Heart right ventricle (tissue), 16 donors: ENCODE measurements around the gene JCAD. TPM values are rescaled to one million over a fixed set of nuclear protein-coding genes. Genes with fewer than 3 reads are reported as not detected.

ENCODE experiments used
- ATAC-seq, 8 donors: fragments of 200-7000 bp; cut with Tn5 transposase; one replicate each; pipeline ENCODE4 v1.9.1; 2020; ENCODE audit warnings: mild to moderate bottlenecking in 8 of 8, moderate library complexity in 8 of 8, moderate number of reproducible peaks in 1 of 8
- DNase-seq, 2 donors: peaks; one replicate each; pipeline ENCODE4 v3.0.0-alpha.2; 2020
- H3K27ac ChIP-seq, 10 donors: fragments of 200-600 bp; sonication (generic) in 2 of 10; one replicate each; pipeline versions ENCODE4 v1.5.0 to v1.8.0; 2020 to 2022; ENCODE audit warnings: mild to moderate bottlenecking in 3 of 10
- H3K27me3 ChIP-seq, 7 donors: fragments of 200-600 bp; one replicate each; pipeline ENCODE4 v1.8.0; 2021 to 2022; ENCODE audit warnings: mild to moderate bottlenecking in 2 of 7
- H3K36me3 ChIP-seq, 9 donors: fragments of 200-600 bp; sonication (generic) in 1 of 9; one replicate each; pipeline versions ENCODE4 v1.5.0 to v1.8.0; 2020 to 2022; ENCODE audit warnings: mild to moderate bottlenecking in 2 of 9
- H3K4me1 ChIP-seq, 9 donors: fragments of 200-600 bp; sonication (generic) in 1 of 9; one replicate each; pipeline versions ENCODE4 v1.5.0 to v1.8.0; 2020 to 2022; ENCODE audit warnings: mild to moderate bottlenecking in 4 of 9
- H3K4me3 ChIP-seq, 10 donors: fragments of 200-600 bp; sonication (generic) in 2 of 10; one replicate each; pipeline versions ENCODE4 v1.5.0 to v1.8.0; 2020 to 2022; ENCODE audit warnings: mild to moderate bottlenecking in 7 of 10, moderate library complexity in 2 of 10
- H3K9me3 ChIP-seq, 11 donors: fragments of 200-600 bp in 10 of 11; sonication (generic) in 2 of 11; one replicate each; pipeline versions ENCODE4 v1.5.0 to v1.8.0; 2013 to 2022; ENCODE audit warnings: mild to moderate bottlenecking in 2 of 11, control low read depth in 1 of 11, moderate library complexity in 1 of 11
- CTCF ChIP-seq, 9 donors: fragments of 200-600 bp; sonication (generic) in 2 of 9; IDR thresholded peaks; one replicate each; pipeline versions ENCODE4 v1.5.0 to v1.8.0; 2021 to 2022; ENCODE audit warnings: antibody characterized with exemption in 9 of 9, mild to moderate bottlenecking in 5 of 9, moderate library complexity in 1 of 9
- WGBS, 2 donors: extraction: QIAGEN DNeasy Blood & Tissue Kit; methylation state at CpG; one replicate each; pipeline ENCODE4 v1.1.7; 2013; ENCODE audit warnings: inconsistent platforms in 1 of 2; 5-methylcytosine and 5-hydroxymethylcytosine counted together
- intact Hi-C, 10 donors: fragments of 100-400 bp; cut with DNase I; formaldehyde crosslinking; loops; one replicate each; pipeline versions ENCODE4 v1.11.1 to v1.14.2; 2022
- polyA plus RNA-seq, 2 donors: library from polyadenylated mRNA; stranded (reverse); fragments of 200-250 nt; gene quantifications; one replicate each; pipeline ENCODE4 v1.2.3, GENCODE V29; 2013
- total RNA-seq, 10 donors: library from RNA; stranded (reverse); fragmentation: NEBNext Ultra II Directional in 3 of 10; extraction: Animal tissue kit (Norgen Biotek cat#: 25700) in 3 of 10; gene quantifications; one replicate each; pipeline versions ENCODE4 v1.2.1 to v1.2.4, GENCODE V29; 2021 to 2023
- donor health status: Arrhythmogenic right ventricular cardiomyopathy.
- donor health status: ischemic (EF 13 %, LVEDD 7.1; RV severe dilation, severe dysfunction).
- donor health status: healthy with polysubstance abuse.
- donor health status: DM: no; HTN: yes; CAD: no.
- donor health status: DM: no; HTN: no; CAD: no.
- donor health status: ischemic (EF 25% LVEDD 6.9; RV normal size, moderate dysfunction).
- donor health status: ischemic (EF 25% LVEDD 5.7; RV mildly dilated, moderate dysfunction).
- donor health status: healthy.
- donor health status: DM: yes; HTN: yes; CAD: no.
- donor health status: Ischemic cardiomyopathy.
- donor health status: ischemic (EF 35%, LVEDD 5.7; RV mildly dilated, moderate dysfunction).
- donor health status: nonischemic (EF 11% LVEDD 7.7; RV severe dilation, severe dysfunction).
- donor health status: DM: yes; HTN: yes; CAD: no.
- donor health status: PGD.
- donor health status: ischemic (EF 29% LVEDD 5.4; RV normal size, mild dysfunction).
- donor health status: nonischemic (EF 23%, LVEDD 6.1; RV moderate dilation, normal function).

The JCAD gene
- total and polyA plus RNA-seq, 12 donors, result 7.7 to 39.8 (median 19.7) TPM

- intact Hi-C loops, result loop anchor here in 2 of 10 donors (5.0 to 10.0 kb wide), 2 partner anchors 56 to 92 kb away; no protein-coding TSS in a partner anchor
- Histone ChIP-seq H3K27me3 (peaks cover 0 to 51% (median 7%) of the 10 kb centered on the region in 7 donors), H3K4me3 (no peak overlapping the region), H3K36me3 (no peaks in the 10 kb centered on the region), H3K27ac (peak overlapping the region in 4 of 10 donors; percentile 21 to 66 (median 56)), H3K9me3 (no peaks in the 10 kb centered on the region), H3K4me1 (peaks cover 0 to 47% (median 21%) of the 10 kb centered on the region in 9 donors)
- no peak for TF ChIP-seq CTCF (IDR thresholded peaks at IDR 0.05)
- DNase-seq (no peak), ATAC-seq (peak in 3 of 8 donors; percentile 36 to 57 (median 48))
- WGBS, 2 donors, result 71 to 72% methylated on average over 3 of the region's 3 CpGs
Observed at GRCh38 chr10:30063099-30063498, 3.7 kb upstream of the JCAD start.

- intact Hi-C loops, result loop anchor here in 2 of 10 donors (5.0 to 10.0 kb wide), 2 partner anchors 55 to 92 kb away; no protein-coding TSS in a partner anchor
- peaks cover 0 to 52% (median 21%) of the 10 kb centered on the region in 9 donors for H3K4me1 ChIP-seq
- no peaks in the 10 kb centered on the region for H3K36me3 ChIP-seq
- H3K27ac ChIP-seq, result peak overlapping the region in 4 of 10 donors; percentile 21 to 59 (median 49)
- H3K9me3 ChIP-seq, result no peaks in the 10 kb centered on the region
- H3K4me3 ChIP-seq, result no peak overlapping the region
- no peak for TF ChIP-seq CTCF (IDR thresholded peaks at IDR 0.05)
- WGBS, 2 donors, result 71 to 73% methylated on average over 8 of the region's 8 CpGs
- peaks cover 0 to 56% (median 7%) of the 10 kb centered on the region in 7 donors for H3K27me3 ChIP-seq
- no peak for DNase-seq
- ATAC-seq, result no peak
Observed at GRCh38 chr10:30062582-30062981, 3.2 kb upstream of the JCAD start.

- WGBS, 2 donors, result 69 to 81% methylated on average over 1 of the region's 1 CpG
- H3K27me3 ChIP-seq, result peaks cover 0 to 61% (median 7%) of the 10 kb centered on the region in 7 donors
- intact Hi-C loops, result loop anchor here in 2 of 10 donors (5.0 to 10.0 kb wide), 2 partner anchors 55 to 93 kb away; no protein-coding TSS in a partner anchor
Observed at GRCh38 chr10:30062090-30062489, 2.7 kb upstream of the JCAD start.

GRCh38 chr10:30058570-30059132 lies 735 bp downstream of the JCAD start:
- no peak for TF ChIP-seq CTCF (IDR thresholded peaks at IDR 0.05)
- DNase-seq (peak in 1 of 2 donors; percentile 23), ATAC-seq (peak in 7 of 8 donors; percentile 5 to 44 (median 18))
- Histone ChIP-seq H3K4me1 (peaks cover 0 to 70% (median 40%) of the 10 kb centered on the region in 9 donors), H3K27ac (peak overlapping the region; percentile 90 to 99 (median 95)), H3K4me3 (peak overlapping the region; percentile 68 to 90 (median 82)), H3K27me3 (peaks cover 0 to 61% (median 7%) of the 10 kb centered on the region in 7 donors), H3K9me3 (no peaks in the 10 kb centered on the region), H3K36me3 (no peaks in the 10 kb centered on the region)
- WGBS, 2 donors, result 11 to 15% methylated on average over 35 to 48 of the region's 48 CpGs
- intact Hi-C loops, result loop anchor here in 5 of 10 donors (5.0 to 10.0 kb wide), 2 partner anchors 126 to 129 kb away; no protein-coding TSS in a partner anchor

More at GRCh38 chr10:30062090-30062489, 2.7 kb upstream of the JCAD start:
- TF ChIP-seq CTCF (IDR thresholded peaks at IDR 0.05), result no peak
- Histone ChIP-seq H3K27ac (peak overlapping the region in 3 of 10 donors; percentile 21 to 54 (median 44)), H3K4me1 (peaks cover 0 to 57% (median 22%) of the 10 kb centered on the region in 9 donors), H3K9me3 (no peaks in the 10 kb centered on the region), H3K4me3 (no peak overlapping the region), H3K36me3 (no peaks in the 10 kb centered on the region)
- ATAC-seq (no peak), DNase-seq (no peak)
